RWPE2 (cell line): ENCODE measurements around the gene GRK5.

Experiments
- ATAC-seq: fragments of 200-7000 bp; cut with Tn5 transposase; 3 replicates; pipeline ENCODE4 v1.9.1; 2021; ENCODE audit warnings: low read depth
- DNase-seq: peaks from one replicate; pipeline ENCODE4 v3.0.0-alpha.2; 2020; ENCODE audit warnings: low spot score
- H3K27ac ChIP-seq: fragments of 450-650 bp; 2 replicates; pipeline ENCODE4 v1.5.1; 2017; ENCODE audit warnings: mild to moderate bottlenecking; ENCODE audit not compliant: poor library complexity, severe bottlenecking
- H3K27me3 ChIP-seq: fragments of 250-450 bp; sonication (Bioruptor Pico); 2 replicates; pipeline ENCODE4 v1.5.1; 2021; ENCODE audit warnings: mild to moderate bottlenecking, moderate library complexity; ENCODE audit not compliant: insufficient read depth, poor library complexity, severe bottlenecking
- H3K36me3 ChIP-seq: fragments of 250-450 bp; sonication (Bioruptor Pico); 2 replicates; pipeline ENCODE4 v1.5.1; 2020; ENCODE audit warnings: low read depth, mild to moderate bottlenecking, moderate library complexity
- H3K4me1 ChIP-seq: fragments of 250-450 bp; sonication (Bioruptor Pico); 2 replicates; pipeline ENCODE4 v1.5.1; 2021; ENCODE audit warnings: mild to moderate bottlenecking, moderate library complexity; ENCODE audit not compliant: insufficient read depth, poor library complexity, severe bottlenecking
- H3K4me3 ChIP-seq: fragments of 250-450 bp; sonication (Bioruptor Pico); 2 replicates; pipeline ENCODE4 v1.5.1; 2021; ENCODE audit warnings: mild to moderate bottlenecking, moderate library complexity; ENCODE audit not compliant: severe bottlenecking
- H3K9me3 ChIP-seq: fragments of 250-450 bp; sonication (Bioruptor Pico); 2 replicates; pipeline ENCODE4 v1.5.1; 2021; ENCODE audit warnings: mild to moderate bottlenecking, moderate library complexity; ENCODE audit not compliant: severe bottlenecking
- TF ChIP-seq, protein P1 (sequence below): fragments of 450-650 bp; IDR thresholded peaks from one replicate; pipeline ENCODE4 v1.5.1; 2017; ENCODE audit warnings: mild to moderate bottlenecking, moderate library complexity; ENCODE audit not compliant: poor library complexity, severe bottlenecking

The GRK5 gene

GRCh38 chr10:119488675-119489074 lies 281.3 kb downstream of the GRK5 start:
- H3K4me1 ChIP-seq = no peaks in the 10 kb centered on the region
- no peaks in the 10 kb centered on the region for H3K36me3 ChIP-seq
- H3K4me3 ChIP-seq = no peak overlapping the region
- no peaks in the 10 kb centered on the region for H3K9me3 ChIP-seq
- DNase-seq (no peak), ATAC-seq (no peak)
- no peaks in the 10 kb centered on the region for H3K27me3 ChIP-seq
- H3K27ac ChIP-seq = no peak overlapping the region
- TF ChIP-seq, protein P1, sequence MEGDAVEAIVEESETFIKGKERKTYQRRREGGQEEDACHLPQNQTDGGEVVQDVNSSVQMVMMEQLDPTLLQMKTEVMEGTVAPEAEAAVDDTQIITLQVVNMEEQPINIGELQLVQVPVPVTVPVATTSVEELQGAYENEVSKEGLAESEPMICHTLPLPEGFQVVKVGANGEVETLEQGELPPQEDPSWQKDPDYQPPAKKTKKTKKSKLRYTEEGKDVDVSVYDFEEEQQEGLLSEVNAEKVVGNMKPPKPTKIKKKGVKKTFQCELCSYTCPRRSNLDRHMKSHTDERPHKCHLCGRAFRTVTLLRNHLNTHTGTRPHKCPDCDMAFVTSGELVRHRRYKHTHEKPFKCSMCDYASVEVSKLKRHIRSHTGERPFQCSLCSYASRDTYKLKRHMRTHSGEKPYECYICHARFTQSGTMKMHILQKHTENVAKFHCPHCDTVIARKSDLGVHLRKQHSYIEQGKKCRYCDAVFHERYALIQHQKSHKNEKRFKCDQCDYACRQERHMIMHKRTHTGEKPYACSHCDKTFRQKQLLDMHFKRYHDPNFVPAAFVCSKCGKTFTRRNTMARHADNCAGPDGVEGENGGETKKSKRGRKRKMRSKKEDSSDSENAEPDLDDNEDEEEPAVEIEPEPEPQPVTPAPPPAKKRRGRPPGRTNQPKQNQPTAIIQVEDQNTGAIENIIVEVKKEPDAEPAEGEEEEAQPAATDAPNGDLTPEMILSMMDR = no peak

DNA sequence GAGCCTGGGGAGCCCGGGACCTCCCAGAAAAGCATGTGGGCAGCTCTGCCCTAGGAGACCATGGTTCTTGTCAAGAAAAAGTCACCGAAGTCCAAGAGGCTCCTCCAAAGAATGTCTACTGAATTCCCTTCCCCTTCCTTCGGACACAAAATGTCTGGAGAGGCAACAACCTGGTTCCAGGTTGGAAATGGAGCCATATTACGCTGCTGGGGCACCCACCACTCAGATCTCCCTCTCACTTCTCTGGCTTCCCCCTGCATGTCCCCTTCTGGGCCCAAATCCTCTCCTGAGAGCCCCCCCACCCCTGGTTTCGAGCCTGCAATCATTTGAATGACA lies 282.6 kb downstream of the GRK5 start:
- Histone ChIP-seq H3K4me3 (no peak overlapping the region), H3K36me3 (no peaks in the 10 kb centered on the region), H3K4me1 (no peaks in the 10 kb centered on the region), H3K27me3 (no peaks in the 10 kb centered on the region), H3K9me3 (no peaks in the 10 kb centered on the region), H3K27ac (no peak overlapping the region)
- TF ChIP-seq, protein P1 = peak; percentile 58
- ATAC-seq = no peak
- no peak for DNase-seq

- no peak for ATAC-seq
- Histone ChIP-seq H3K27me3 (no peaks in the 10 kb centered on the region), H3K9me3 (no peaks in the 10 kb centered on the region), H3K4me3 (no peak overlapping the region), H3K4me1 (no peaks in the 10 kb centered on the region), H3K27ac (no peak overlapping the region), H3K36me3 (no peaks in the 10 kb centered on the region)
- no peak for DNase-seq
- TF ChIP-seq, protein P1 = no peak
Observed at GRCh38 chr10:119491966-119492757, 284.8 kb downstream of the GRK5 start.

DNA sequence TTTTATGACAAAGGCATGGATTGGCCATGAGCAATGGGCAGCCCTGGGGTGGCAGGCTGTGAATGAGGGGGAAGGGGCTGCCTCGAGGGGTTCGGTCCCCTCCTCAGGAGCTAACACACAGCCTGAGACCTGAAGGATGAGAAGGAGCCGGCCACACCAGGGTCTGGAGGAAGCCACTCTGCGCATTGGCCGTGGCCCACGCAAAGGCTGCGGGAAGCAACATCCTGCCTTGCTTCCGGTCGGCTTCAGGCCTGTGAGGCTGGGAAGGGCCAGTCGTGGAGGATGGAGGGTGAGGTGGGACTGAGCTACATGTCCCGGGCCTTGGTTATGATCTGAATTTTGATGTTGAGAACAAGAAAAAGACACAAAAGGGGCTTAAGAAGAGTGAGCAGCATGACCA lies 285.8 kb downstream of the GRK5 start:
- Histone ChIP-seq H3K27ac (no peak overlapping the region), H3K27me3 (no peaks in the 10 kb centered on the region), H3K36me3 (no peaks in the 10 kb centered on the region), H3K4me1 (no peaks in the 10 kb centered on the region), H3K9me3 (no peaks in the 10 kb centered on the region), H3K4me3 (no peak overlapping the region)
- TF ChIP-seq, protein P1 = no peak
- ATAC-seq (no peak), DNase-seq (no peak)
